GM12891 (cell line): ENCODE data around the gene KIAA1328.

Source experiments
- POLR2A ChIP-seq: IDR thresholded peaks from 2 replicates; pipeline ENCODE4 v1.6.1; 2011; ENCODE audit warnings: low read depth, low read length, control low read depth
- TAF1 ChIP-seq: IDR thresholded peaks from 2 replicates; pipeline ENCODE4 v1.6.1; 2011; ENCODE audit warnings: low read depth, low read length, control low read depth

DNA sequence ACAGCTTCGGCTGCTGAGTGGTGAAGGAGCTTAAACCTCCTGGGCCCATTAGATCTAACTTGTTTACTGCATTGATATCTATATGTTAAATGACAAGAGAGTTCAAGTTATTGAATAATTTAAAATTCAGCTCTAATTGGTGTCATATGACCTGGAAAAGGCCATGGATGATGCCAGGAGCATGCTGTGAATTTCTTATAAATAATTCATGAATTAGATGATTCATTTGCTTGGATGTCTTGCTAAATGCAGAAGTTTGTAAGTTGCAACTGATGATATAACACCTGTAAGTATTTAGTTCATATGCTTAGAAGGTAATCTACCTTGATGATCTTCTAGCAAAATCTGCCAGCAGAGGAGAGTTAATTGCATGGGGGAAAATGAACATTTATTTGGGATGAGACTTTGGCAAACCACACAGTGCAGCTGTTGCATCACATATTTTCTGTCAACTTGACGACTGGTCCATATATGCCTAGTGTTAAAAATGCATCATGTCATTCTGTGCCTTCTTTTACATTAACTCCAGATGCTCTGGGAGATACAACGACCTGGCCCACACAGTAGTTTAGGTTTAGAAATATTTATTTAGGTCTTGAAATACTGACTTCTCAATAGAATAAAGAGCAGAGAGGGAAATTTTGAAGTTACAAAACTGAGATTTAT, 226.3 kb downstream of the KIAA1328 start:
- TF ChIP-seq TAF1 (no peak), POLR2A (no peak)
